Stimulated activated CD4-positive, alpha-beta T cell treated with anti-CD3 and anti-CD28 coated beads, Interleukin-2, amount 100 ng/mL, for 48 hours (primary cell): ENCODE data around the gene SLC27A4.

Experiments
- DNase-seq, 2 donors: peaks; one replicate each; pipeline ENCODE4 v3.0.0-alpha.2; 2020

The SLC27A4 gene

GRCh38 chr9:128339761-128340690, at the start of gene SLC27A4:
Gene SLC27A4 (plus strand): TSS chr9:128340527. CDS start chr9:128343133, 2,606 bp downstream.
- DNase-seq, result peak; percentile 69 to 71

GRCh38 chr9:128292009-128292408, 48.3 kb upstream of the SLC27A4 start:
- no peak for DNase-seq

GRCh38 chr9:128293091-128293490, 47.2 kb upstream of the SLC27A4 start:
- DNase-seq, result no peak

- DNase-seq, result no peak
Observed at GRCh38 chr9:128294142-128294541, 46.2 kb upstream of the SLC27A4 start.

- DNase-seq, result no peak
Observed at GRCh38 chr9:128296340-128297220, 43.7 kb upstream of the SLC27A4 start.

- DNase-seq, result no peak
Observed at GRCh38 chr9:128297221-128297773, 43.0 kb upstream of the SLC27A4 start.

- no peak for DNase-seq
Observed at GRCh38 chr9:128298535-128299482, 41.5 kb upstream of the SLC27A4 start.

- no peak for DNase-seq
Observed at GRCh38 chr9:128304136-128304970, 36.0 kb upstream of the SLC27A4 start.

GRCh38 chr9:128304971-128305288, 35.4 kb upstream of the SLC27A4 start:
- no peak for DNase-seq

GRCh38 chr9:128309551-128309950, 30.8 kb upstream of the SLC27A4 start:
- no peak for DNase-seq

GRCh38 chr9:128310461-128310860, 29.9 kb upstream of the SLC27A4 start:
- DNase-seq, result no peak

- DNase-seq, result no peak
Observed at GRCh38 chr9:128314697-128315096, 25.6 kb upstream of the SLC27A4 start.

- no peak for DNase-seq
Observed at GRCh38 chr9:128316421-128316820, 23.9 kb upstream of the SLC27A4 start.

- no peak for DNase-seq
Observed at GRCh38 chr9:128317629-128318028, 22.7 kb upstream of the SLC27A4 start.

- DNase-seq, result no peak
Observed at GRCh38 chr9:128321343-128321742, 19.0 kb upstream of the SLC27A4 start.

- DNase-seq, result no peak
Observed at GRCh38 chr9:128321879-128322403, 18.4 kb upstream of the SLC27A4 start.

GRCh38 chr9:128322404-128323211, 17.7 kb upstream of the SLC27A4 start, which contains the start of the genes COQ4 and TRUB2:
Gene COQ4 (plus strand): TSS chr9:128322839. CDS start chr9:128322859, 20 bp downstream.
Gene TRUB2 (minus strand): TSS chr9:128322447. CDS start chr9:128322408, 39 bp downstream.
- DNase-seq, result peak; percentile 88 to 90

- DNase-seq, result no peak
Observed at GRCh38 chr9:128323212-128323730, 17.1 kb upstream of the SLC27A4 start.

GRCh38 chr9:128323791-128324190, 16.5 kb upstream of the SLC27A4 start:
- DNase-seq, result no peak

- no peak for DNase-seq
Observed at GRCh38 chr9:128324401-128324800, 15.9 kb upstream of the SLC27A4 start.
